ENCODE results near the gene STAP2.

GRCh38 chr19:4298810-4299550 lies 39.6 kb downstream of the STAP2 start:
- TF ChIP-seq CTCF (IDR thresholded peaks at IDR 0.05; ENCODE audit: low read length): no peak
- TF ChIP-seq EZH2 (IDR thresholded peaks at IDR 0.05; ENCODE audit: borderline replicate concordance, low read length): no peak
